GM19043 (cell line): ENCODE data around the gene ISOC1.

Experiments used
- ATAC-seq: cut with Tn5 transposase; IDR thresholded peaks from one replicate; pipeline ENCODE4 v1.9.1; 2021; ENCODE audit warnings: low read depth; ENCODE audit not compliant: unreplicated experiment

The ISOC1 gene

GRCh38 chr5:129094924-129095899 lies 663 bp downstream of the ISOC1 start:
- peak; percentile 33 for ATAC-seq

DNA sequence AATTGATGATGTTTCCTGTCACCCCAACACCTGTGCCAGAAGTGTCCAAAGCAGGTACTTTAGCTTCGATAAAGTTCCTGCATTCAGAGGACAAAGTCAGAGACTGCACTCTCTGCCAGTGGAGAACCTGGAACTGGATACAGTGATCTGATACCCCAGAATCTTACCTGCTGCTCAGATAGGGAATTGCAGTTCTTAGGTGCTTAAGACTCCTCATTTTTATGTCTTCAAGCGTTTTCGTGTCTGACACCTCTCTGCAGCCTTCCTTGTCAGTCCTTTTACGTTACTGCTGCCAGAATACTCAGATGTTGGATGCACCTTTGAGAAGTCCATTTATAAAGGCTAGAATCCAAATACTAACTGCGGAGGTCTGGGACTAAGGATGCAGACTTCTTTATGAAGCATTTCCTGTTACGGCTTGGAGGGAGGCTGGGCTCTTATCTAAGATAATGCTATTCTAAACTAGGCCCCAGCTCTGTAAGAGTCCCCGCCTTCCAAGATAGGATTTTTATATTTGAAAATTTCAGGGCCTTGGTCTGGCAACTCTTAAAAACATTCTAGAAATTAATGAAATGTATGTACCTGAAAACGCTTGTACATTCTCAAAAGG lies 1.9 kb downstream of the ISOC1 start:
- no peak for ATAC-seq

DNA sequence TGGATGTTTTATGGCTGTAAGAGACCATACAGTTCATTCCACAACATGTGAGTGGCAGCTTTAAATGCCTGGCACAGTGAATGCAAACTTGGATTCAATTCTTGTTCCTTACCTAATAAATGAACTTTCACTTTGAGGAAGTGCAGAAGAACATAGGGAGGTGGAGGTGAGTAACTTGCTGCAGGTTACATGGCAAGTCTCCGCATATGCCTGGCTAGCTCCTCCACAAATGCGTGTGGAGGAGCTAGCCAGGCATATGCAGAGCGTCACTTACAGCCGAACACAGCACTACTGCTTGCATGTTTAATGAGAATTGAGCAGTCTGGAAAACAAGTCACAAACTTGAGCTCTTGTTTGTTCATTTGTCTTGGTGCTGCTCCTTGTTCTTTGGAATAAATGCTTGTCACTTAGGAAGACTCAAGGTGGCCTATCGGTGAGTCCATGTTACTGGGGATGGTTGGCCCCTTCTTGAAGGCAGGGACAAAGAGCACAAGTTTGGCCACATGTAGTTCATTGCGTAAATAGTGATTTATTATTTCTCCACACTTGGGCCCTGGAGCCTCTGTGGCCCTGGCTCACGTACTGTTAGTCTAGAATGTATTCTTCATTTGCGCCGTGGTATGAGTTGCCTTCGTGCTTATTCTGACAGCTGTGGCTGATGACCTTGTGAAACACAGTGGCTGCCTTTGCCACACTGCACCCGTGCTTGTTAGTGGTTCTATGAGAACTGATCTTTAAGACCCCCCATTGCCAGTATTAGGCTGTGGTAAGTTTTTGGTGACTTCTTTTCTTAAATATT lies 3.1 kb downstream of the ISOC1 start:
- no peak for ATAC-seq

DNA sequence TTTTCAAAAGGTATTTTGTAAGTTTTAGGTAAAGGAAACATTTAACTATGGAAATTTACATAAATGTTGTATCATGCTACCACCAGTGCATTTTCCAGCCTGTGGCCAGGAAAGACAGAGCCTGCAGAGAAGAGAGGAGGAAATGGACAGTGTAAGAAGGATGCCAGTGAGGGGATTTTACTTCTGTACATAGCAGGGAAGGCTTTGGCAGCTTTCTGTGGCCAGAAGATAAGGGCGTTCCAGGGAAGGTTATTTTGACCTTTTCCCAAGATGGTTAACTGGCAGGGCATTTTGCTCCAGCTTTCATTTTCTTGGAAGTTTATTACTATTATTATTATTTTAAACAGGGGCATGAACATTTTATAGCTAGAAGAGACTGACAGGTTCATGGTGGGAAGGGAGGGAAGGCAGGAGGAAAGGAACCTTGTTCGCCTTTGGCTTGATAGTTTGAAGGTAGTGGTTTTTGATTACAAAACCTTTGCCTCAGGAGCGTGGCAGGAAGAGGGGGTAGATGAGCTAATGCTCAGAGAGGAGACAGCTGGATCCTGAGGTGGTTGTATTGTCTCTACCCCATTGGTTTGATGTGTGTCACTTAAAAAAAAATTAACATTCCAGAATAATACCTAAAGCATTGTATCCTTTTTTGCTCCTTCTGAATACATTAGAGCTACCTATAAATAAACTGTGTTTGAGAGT lies 4.1 kb downstream of the ISOC1 start:
- no peak for ATAC-seq

DNA sequence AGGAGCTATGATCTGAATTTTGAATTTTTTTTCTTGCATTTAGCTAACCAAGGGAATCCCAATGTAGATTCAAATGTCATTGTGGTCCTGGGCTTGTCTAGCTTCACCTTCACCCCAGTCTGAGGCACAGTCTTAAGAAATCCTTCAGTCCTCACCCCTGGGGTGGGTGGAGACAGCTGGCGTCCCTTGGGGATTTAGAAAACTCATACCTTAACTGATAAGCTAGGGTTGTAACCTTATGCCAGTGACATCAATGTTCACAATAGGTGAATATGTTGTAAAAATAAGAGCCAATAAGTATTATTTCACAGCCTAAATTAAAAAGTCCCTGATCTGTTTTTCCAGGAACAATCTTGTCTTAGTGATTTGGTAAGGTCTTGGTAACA lies 4.6 kb downstream of the ISOC1 start:
- no peak for ATAC-seq

GRCh38 chr5:129101794-129102193 lies 7.2 kb downstream of the ISOC1 start:
- no peak for ATAC-seq

DNA sequence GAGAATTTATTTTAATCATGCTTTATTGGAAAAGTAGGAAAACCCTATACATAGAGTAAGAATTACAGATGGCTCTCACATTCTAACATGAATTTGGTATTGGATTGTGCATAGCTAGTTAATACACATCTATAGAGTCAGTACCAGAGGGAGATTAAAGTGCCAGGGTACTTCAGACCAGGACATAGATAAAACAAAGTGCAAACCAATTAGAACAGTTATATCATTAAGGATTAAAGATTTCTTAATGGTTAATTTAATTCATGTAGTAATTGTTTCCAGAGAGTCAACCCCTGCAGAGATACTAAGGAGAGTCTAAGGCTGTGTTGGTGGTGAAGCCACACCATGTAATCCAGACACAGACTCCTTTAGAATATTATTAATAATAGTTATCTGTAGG lies 8.8 kb downstream of the ISOC1 start:
- ATAC-seq: no peak

- no peak for ATAC-seq
These were observed 10.4 kb downstream of the ISOC1 start for GRCh38 chr5:129104915-129105455.

DNA sequence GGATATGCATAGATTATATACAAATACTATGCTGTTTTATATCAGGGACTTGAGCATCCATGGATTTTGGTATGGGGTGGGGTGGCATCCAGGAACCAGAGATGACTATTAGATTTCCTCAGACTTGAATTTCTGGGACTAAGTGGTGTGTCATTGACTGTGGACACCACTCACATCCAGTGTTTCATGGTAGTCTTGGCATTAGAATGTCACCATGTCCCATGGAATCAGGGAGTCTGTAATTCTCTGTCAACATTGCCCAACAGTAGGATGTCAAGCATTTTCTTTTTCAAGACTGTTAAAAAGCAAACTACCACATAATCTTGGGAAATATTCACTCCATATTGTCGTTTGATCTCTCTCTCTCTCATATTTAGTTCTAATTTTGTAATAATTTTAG lies 13.1 kb downstream of the ISOC1 start:
- no peak for ATAC-seq

- ATAC-seq: no peak
These were observed 16.2 kb downstream of the ISOC1 start for GRCh38 chr5:129110742-129111141.

DNA sequence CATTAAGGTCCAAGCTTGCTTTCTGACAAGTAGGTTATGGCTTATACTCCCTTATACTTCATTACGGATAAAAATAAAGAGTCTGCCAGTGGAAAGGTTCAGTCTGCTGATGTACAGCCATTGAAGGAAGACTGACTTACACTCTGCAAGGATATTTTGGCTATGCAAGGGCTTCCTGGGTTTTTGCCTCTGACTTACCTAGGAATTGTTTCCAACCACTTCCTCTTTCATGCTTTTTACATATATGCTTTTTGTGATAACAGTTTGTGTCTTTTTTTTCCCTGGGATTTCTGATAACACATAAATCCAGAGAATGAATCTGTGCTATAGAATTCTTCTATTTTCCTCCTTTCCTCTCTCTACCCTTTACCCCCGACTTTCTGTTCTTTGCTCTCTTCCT lies 16.8 kb downstream of the ISOC1 start:
- no peak for ATAC-seq

DNA sequence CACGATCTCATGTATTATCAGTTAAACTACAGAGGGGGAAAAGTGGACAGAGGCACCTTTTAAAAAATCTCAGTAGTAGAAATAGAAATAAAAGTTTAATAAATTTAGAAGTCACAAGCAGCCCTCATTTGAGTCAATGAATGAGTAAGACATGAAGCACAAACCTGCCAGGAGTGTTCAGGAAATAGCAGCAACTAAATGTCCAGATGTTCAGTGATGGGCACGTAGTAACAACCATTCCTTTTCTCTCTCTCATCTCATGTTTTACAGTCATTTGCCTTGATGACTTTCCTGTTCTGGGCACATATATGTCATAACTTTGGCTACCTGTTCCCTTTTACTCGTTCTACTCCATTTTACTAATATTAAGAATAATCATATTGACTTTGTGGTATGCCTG lies 17.7 kb downstream of the ISOC1 start:
- ATAC-seq: no peak

DNA sequence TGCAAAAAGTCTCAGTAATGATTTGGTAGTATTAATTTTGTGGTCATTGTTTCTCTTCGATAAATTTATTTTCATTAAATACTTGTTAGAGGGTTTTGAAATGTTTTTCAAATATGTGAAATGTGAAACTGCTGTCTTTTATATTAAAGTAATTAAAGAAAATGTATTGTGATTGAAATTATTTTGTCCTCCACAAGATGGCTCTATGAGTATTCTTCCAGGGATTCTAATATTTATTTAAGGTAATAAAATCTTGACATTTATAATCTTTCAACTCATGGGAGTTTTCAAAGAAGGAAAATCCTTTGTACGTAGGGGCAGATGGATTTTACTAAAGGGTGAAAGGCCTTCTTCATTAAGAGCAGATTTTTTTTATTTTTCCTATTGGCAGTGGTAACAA lies 19.3 kb downstream of the ISOC1 start:
- no peak for ATAC-seq

GRCh38 chr5:129114539-129115193 lies 20.1 kb downstream of the ISOC1 start:
- no peak for ATAC-seq

- no peak for ATAC-seq
These were observed 21.1 kb downstream of the ISOC1 start for GRCh38 chr5:129115680-129116079.

DNA sequence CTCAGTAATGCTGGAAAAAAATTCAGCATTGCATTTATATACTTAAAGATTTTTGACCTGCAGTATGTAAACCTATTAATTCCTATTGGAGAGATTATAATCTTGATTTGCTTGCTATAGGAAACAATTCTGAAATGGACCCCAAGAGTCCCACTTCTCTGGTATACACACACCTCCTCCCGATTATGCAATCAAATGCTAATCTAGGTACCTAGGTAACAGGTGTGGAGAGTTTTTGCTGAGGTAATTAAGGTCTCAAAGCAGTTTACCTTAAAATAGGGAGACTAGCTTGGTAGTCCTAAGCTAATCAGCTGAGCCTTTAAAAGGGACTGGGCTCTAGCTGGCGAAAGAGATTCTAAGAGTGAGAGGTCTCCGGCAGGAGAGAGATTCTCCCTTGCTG lies 22.2 kb downstream of the ISOC1 start:
- no peak for ATAC-seq

- no peak for ATAC-seq
These were observed 23.9 kb downstream of the ISOC1 start for GRCh38 chr5:129118405-129118804.

GRCh38 chr5:129118826-129119225 lies 24.3 kb downstream of the ISOC1 start:
- ATAC-seq: no peak

- ATAC-seq: peak; percentile 45
These were observed 25.6 kb downstream of the ISOC1 start for GRCh38 chr5:129120158-129120581.

DNA sequence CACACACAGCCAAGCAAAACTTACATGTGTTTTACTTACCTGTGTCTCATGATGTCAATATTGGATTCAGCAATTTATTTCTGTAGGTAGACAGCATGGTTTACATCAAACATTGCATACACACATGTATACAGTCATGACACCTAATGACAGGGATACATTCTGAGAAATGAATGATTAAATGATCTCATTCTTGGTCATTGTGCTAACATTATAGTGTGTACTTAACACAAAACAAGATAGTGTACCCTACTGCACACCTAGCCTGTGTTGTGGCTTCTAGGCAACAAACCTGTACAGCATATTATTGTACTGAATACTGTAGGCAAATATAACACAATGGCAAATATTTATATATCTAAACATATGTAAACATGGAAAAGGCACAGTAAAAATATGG lies 28.0 kb downstream of the ISOC1 start:
- no peak for ATAC-seq
